HG03558 (cell line): ENCODE results near the gene CTSF.
A peak's percentile ranks its signal among the peaks of the same experiment; 100 is the strongest.
"Not testable (repeated sequence)": the region's sequence is repeated elsewhere in the genome, so short reads cannot be mapped to it uniquely, and the experiment has no call there.

Experiments
- ATAC-seq: cut with Tn5 transposase; IDR thresholded peaks from one replicate; pipeline ENCODE4 v1.9.1; 2021; ENCODE audit warnings: moderate number of reproducible peaks; ENCODE audit not compliant: unreplicated experiment; ENCODE audit errors: extremely low read depth

Gene CTSF

GRCh38 chr11:66568124-66568916 lies at the start of gene CTSF:
Gene CTSF, minus strand, starts transcription at chr11:66568606. Its CDS starts 120 bp downstream, at chr11:66568486.
- no peak for ATAC-seq

GRCh38 chr11:66617155-66617834 lies 48.9 kb upstream of the CTSF start:
- ATAC-seq: no peak

GRCh38 chr11:66616379-66617154 lies 48.2 kb upstream of the CTSF start, which contains the start of gene RBM14:
Gene RBM14, plus strand, starts transcription at chr11:66616630. Its CDS starts 91 bp downstream, at chr11:66616721.
- peak; percentile 79 for ATAC-seq

GRCh38 chr11:66614073-66614472 lies 45.7 kb upstream of the CTSF start:
- ATAC-seq: no peak

- no peak for ATAC-seq
Measured at GRCh38 chr11:66612458-66612857, 44.1 kb upstream of the CTSF start.

- ATAC-seq: no peak
Measured at GRCh38 chr11:66609721-66610617, 41.6 kb upstream of the CTSF start.

- no peak for ATAC-seq
Measured at GRCh38 chr11:66607126-66607834, 38.9 kb upstream of the CTSF start.

GRCh38 chr11:66606608-66607007 lies 38.2 kb upstream of the CTSF start:
- ATAC-seq: not testable (repeated sequence)

GRCh38 chr11:66604155-66604554 lies 35.7 kb upstream of the CTSF start:
- no peak for ATAC-seq

- ATAC-seq: no peak
Measured at GRCh38 chr11:66603072-66603471, 34.7 kb upstream of the CTSF start.

- no peak for ATAC-seq
Measured at GRCh38 chr11:66600631-66601233, 32.3 kb upstream of the CTSF start.

- no peak for ATAC-seq
Measured at GRCh38 chr11:66600219-66600618, 31.8 kb upstream of the CTSF start.

- ATAC-seq: no peak
Measured at GRCh38 chr11:66598993-66599392, 30.6 kb upstream of the CTSF start.

GRCh38 chr11:66595245-66595904 lies 27.0 kb upstream of the CTSF start:
- no peak for ATAC-seq

- ATAC-seq: no peak
Measured at GRCh38 chr11:66593650-66594049, 25.2 kb upstream of the CTSF start.

- no peak for ATAC-seq
Measured at GRCh38 chr11:66593303-66593635, 24.9 kb upstream of the CTSF start.

GRCh38 chr11:66592457-66593302 lies 24.3 kb upstream of the CTSF start, which contains the start of the genes CCDC87 and CCS:
Gene CCDC87, minus strand, starts transcription at chr11:66593063. Its CDS starts 48 bp downstream, at chr11:66593015.
Gene CCS, plus strand, starts transcription at chr11:66593185. Its CDS starts 77 bp downstream, at chr11:66593262.
- ATAC-seq: peak; percentile 63
